ENCODE measurements around the gene SEC16B. TPM values are rescaled to one million over a fixed set of nuclear protein-coding genes. Genes with fewer than 3 reads are reported as not detected.

The SEC16B gene, protein sequence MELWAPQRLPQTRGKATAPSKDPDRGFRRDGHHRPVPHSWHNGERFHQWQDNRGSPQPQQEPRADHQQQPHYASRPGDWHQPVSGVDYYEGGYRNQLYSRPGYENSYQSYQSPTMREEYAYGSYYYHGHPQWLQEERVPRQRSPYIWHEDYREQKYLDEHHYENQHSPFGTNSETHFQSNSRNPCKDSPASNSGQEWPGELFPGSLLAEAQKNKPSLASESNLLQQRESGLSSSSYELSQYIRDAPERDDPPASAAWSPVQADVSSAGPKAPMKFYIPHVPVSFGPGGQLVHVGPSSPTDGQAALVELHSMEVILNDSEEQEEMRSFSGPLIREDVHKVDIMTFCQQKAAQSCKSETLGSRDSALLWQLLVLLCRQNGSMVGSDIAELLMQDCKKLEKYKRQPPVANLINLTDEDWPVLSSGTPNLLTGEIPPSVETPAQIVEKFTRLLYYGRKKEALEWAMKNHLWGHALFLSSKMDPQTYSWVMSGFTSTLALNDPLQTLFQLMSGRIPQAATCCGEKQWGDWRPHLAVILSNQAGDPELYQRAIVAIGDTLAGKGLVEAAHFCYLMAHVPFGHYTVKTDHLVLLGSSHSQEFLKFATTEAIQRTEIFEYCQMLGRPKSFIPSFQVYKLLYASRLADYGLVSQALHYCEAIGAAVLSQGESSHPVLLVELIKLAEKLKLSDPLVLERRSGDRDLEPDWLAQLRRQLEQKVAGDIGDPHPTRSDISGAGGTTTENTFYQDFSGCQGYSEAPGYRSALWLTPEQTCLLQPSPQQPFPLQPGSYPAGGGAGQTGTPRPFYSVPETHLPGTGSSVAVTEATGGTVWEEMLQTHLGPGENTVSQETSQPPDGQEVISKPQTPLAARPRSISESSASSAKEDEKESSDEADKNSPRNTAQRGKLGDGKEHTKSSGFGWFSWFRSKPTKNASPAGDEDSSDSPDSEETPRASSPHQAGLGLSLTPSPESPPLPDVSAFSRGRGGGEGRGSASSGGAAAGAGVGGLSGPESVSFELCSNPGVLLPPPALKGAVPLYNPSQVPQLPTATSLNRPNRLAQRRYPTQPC
- 3.4 and 4.0 TPM in 2 replicates for total RNA-seq

DNA sequence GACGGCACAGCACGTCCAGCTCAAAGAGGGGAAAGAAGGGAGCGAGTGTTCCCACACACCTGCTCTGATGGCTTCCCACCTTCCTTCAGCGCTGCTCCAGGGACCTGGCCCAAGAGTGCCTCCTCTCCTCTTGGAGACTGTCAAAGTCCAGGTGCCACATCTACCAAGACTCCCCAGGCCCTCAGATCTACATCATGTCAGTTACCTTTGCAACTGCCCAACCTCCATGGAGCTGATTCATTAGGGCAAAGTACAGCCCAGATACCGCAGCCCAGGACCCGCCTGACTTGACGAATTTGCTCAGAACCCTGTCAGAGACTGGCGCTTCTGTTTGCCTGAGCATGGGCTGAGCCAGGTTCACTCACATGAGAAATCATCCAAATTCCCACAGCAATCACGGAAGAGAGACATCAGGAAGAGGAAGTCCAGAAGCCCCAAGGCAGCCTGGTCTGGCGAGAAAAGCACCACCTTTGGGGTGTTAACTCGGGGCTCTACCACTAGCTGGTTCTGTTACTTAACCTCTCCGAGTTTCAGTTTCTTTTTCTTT lies at the start of gene SEC16B:
Gene SEC16B (minus strand): TSS at position 234 of the 547 bp plus-strand sequence. CDS start 2,077 bp downstream, outside the sequence.

Other genes with a start within 250 kb of the SEC16B start
- 6.9 and 7.4 TPM in 2 replicates for gene RASAL2, start 124.0 kb upstream of the SEC16B start, total RNA-seq

Measured in bronchus fibroblast of lung (primary cell).